HFFc6 (cell line): Measurements from ENCODE around the gene CPXM2. TPM values are rescaled to one million over a fixed set of nuclear protein-coding genes. Genes with fewer than 3 reads are reported as not detected.

ENCODE experiments used
- DNase-seq: peaks from one replicate; pipeline ENCODE4 v3.0.0-alpha.2; 2018
- H3K27ac Mint-ChIP-seq: 2 replicates; pipeline ENCODE4 v1.8.0; 2020; ENCODE audit warnings: mild to moderate bottlenecking, mixed read lengths
- H3K27me3 Mint-ChIP-seq: 2 replicates; pipeline ENCODE4 v1.8.0; 2021; ENCODE audit warnings: mild to moderate bottlenecking, moderate library complexity, mixed read lengths; ENCODE audit not compliant: insufficient read depth
- H3K36me3 Mint-ChIP-seq: 2 replicates; pipeline ENCODE4 v1.8.0; 2021; ENCODE audit warnings: low read depth, mixed read lengths
- H3K4me1 Mint-ChIP-seq: 2 replicates; pipeline ENCODE4 v1.8.0; 2020; ENCODE audit warnings: low read depth, mixed read lengths
- H3K4me3 Mint-ChIP-seq: 2 replicates; pipeline ENCODE4 v1.8.0; 2020; ENCODE audit warnings: mild to moderate bottlenecking, moderate library complexity, mixed read lengths
- H3K9me3 Mint-ChIP-seq: 2 replicates; pipeline ENCODE4 v1.8.0; 2020; ENCODE audit warnings: mild to moderate bottlenecking, mixed read lengths
- CTCF ChIP-seq: fragments of 200-600 bp; sonication (generic); IDR thresholded peaks from 2 replicates; pipeline ENCODE4 v1.5.0; 2021; ENCODE audit warnings: antibody characterized with exemption, mild to moderate bottlenecking
- total RNA-seq, 6 experiments: library from RNA; stranded (reverse); fragmentation: NEBNext Ultra II Directional; extraction: Animal tissue kit (Norgen Biotek cat#: 25700); gene quantifications; 2 replicates in 1 of 6; 3 replicates in 5 of 6; pipeline ENCODE4 v1.2.3, GENCODE V29; 2021

Gene CPXM2
- total RNA-seq, 6 experiments from 2014 or later: not detected

GRCh38 chr10:123884351-123884906, 7.2 kb downstream of the CPXM2 start:
- no peaks in the 10 kb centered on the region for H3K4me1 Mint-ChIP-seq
- no peak overlapping the region for H3K27ac Mint-ChIP-seq
- H3K4me3 Mint-ChIP-seq: no peak overlapping the region
- no peaks in the 10 kb centered on the region; the same call in 1 of the 2 replicates for H3K9me3 Mint-ChIP-seq
- no peak for DNase-seq
- no peaks in the 10 kb centered on the region; the same call in none of the 2 replicates for H3K27me3 Mint-ChIP-seq
- no peak for TF ChIP-seq CTCF
- no peaks in the 10 kb centered on the region for H3K36me3 Mint-ChIP-seq

DNA sequence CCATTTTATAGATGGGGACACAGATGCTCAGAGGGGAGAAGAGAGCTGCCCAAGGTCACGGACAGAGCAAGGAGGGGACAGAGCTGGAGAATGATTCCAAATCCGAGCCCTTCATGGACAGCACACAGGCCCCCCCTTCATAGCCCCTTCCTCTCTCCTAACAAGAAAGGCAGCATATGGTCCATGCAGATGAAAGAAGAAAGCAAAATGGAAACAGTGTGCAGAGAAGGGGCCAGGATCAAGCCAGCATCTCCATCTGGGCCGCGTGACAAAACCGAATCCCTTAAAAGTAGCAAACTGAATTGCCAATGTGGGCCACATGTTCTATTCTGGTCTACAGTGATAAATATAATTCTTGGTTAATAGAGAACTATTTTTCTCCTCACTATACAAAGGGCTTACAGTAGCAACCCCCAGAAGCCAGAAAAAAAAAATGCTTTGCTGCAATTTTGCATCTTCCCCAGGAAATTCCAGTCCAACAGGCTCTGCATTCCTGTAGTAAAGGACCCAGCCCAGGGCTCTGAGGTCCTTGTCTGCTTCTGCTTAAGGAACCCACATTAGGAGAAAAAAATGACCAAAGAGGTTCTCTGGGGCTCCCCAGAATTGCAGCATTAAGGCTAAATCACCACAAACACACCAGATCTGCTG, 7.8 kb downstream of the CPXM2 start:
- Mint-ChIP-seq H3K4me3 (no peak overlapping the region), H3K27ac (no peak overlapping the region), H3K9me3 (no peaks in the 10 kb centered on the region; the same call in 1 of the 2 replicates), H3K36me3 (no peaks in the 10 kb centered on the region), H3K27me3 (no peaks in the 10 kb centered on the region; the same call in none of the 2 replicates), H3K4me1 (peaks cover 4% of the 10 kb centered on the region; the same call in 1 of the 2 replicates)
- TF ChIP-seq CTCF: no peak
- DNase-seq: no peak

DNA sequence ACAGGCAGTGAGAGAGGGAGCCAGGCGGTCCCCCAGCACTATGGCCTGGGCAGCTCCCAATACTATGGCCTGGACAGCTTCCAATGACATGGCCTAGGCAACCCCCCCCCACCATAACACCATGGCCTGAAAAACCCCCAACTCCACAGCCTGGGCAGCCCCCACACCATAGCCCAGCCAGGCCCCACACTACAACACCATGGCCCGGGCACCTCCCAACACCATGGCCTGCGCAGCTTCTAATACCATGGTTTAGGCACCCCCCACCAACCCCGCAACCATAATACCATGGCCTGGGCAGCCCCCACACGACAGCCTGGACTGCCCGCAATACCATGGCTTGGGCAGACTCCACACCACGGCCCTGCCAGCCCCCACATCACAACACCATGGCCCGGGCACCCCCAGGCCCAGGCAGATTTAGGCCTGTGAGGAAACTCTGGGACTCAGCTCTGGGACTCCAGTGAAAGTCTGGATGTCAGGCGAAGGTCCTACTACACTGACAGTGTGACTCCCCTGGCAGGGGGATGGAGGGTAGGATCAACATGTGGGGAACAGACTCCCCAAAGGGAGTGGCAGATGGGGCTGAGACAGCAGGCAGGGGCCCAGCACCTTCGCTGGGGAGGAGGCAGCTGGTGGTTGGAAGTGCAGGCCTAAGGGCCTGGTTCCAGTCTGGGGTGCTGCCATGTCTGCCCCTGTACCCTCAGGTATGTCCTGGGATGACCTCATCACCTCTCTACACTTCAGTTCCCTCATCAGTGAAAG, 8.7 kb downstream of the CPXM2 start:
- no peaks in the 10 kb centered on the region; the same call in none of the 2 replicates for H3K27me3 Mint-ChIP-seq
- H3K4me1 Mint-ChIP-seq: peaks cover 10% of the 10 kb centered on the region; the same call in 1 of the 2 replicates
- H3K9me3 Mint-ChIP-seq: peaks cover 8% of the 10 kb centered on the region; the same call in 1 of the 2 replicates
- H3K27ac Mint-ChIP-seq: no peak overlapping the region
- no peak for TF ChIP-seq CTCF
- no peak overlapping the region for H3K4me3 Mint-ChIP-seq
- no peak for DNase-seq
- H3K36me3 Mint-ChIP-seq: no peaks in the 10 kb centered on the region

DNA sequence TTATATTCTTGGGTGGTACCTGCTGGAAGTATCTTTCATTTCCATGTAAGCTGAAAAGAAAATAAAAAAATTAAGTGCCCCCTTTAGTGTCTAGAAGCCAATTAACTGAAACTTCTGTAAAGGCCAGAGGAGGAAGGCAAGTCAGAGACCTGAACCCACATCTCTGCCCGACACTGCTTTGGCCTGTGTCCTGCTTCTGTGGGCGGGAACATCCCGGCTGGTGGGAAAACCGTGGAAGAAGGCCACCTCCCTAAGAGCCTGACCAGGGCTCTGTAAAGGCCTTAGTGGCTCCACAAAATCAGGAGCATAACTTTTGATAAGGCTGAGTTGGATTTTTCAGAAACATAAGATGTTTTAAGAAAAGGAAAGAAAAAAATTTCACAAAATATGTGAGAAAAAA, 9.4 kb downstream of the CPXM2 start:
- peaks cover 8% of the 10 kb centered on the region; the same call in 1 of the 2 replicates for H3K9me3 Mint-ChIP-seq
- H3K4me1 Mint-ChIP-seq: peaks cover 10% of the 10 kb centered on the region; the same call in 1 of the 2 replicates
- TF ChIP-seq CTCF: no peak
- no peak overlapping the region for H3K4me3 Mint-ChIP-seq
- DNase-seq: no peak
- H3K36me3 Mint-ChIP-seq: no peaks in the 10 kb centered on the region
- H3K27me3 Mint-ChIP-seq: no peaks in the 10 kb centered on the region; the same call in none of the 2 replicates
- H3K27ac Mint-ChIP-seq: no peak overlapping the region

- Mint-ChIP-seq H3K36me3 (no peaks in the 10 kb centered on the region), H3K9me3 (peaks cover 8% of the 10 kb centered on the region; the same call in 1 of the 2 replicates), H3K27ac (no peak overlapping the region), H3K4me1 (peaks cover 10% of the 10 kb centered on the region; the same call in 1 of the 2 replicates), H3K27me3 (no peaks in the 10 kb centered on the region; the same call in none of the 2 replicates), H3K4me3 (no peak overlapping the region)
- DNase-seq: no peak
- TF ChIP-seq CTCF: no peak
Observed at GRCh38 chr10:123879606-123880257, 11.9 kb downstream of the CPXM2 start.
